T-helper 17 cell (primary cell): Measurements from ENCODE around the gene HSPB6. TPM values are rescaled to one million over a fixed set of nuclear protein-coding genes. Genes with fewer than 3 reads are reported as not detected.
A peak's percentile ranks its signal among the peaks of the same experiment; 100 is the strongest.
"Not testable (repeated sequence)": the region's sequence is repeated elsewhere in the genome, so short reads cannot be mapped to it uniquely, and the experiment has no call there.

Source experiments
- ATAC-seq: fragments of 150-1000 bp; cut with Tn5 transposase; 2 replicates; pipeline ENCODE4 v1.10.0; 2021; ENCODE audit warnings: mild to moderate bottlenecking, moderate library complexity
- DNase-seq, 3 donors: peaks; one replicate each; pipeline versions ENCODE4 v3.0.0 to v3.0.0-alpha.2; 2020 to 2021
- H3K9me3 ChIP-seq: one replicate; pipeline ENCODE4 v1.7.0; 2013; ENCODE audit warnings: low read length, mild to moderate bottlenecking; ENCODE audit not compliant: control insufficient read depth, poor library complexity, severe bottlenecking
- H3K27ac Mint-ChIP-seq: one replicate; pipeline ENCODE4 v1.8.0; 2022; ENCODE audit warnings: mild to moderate bottlenecking, moderate library complexity, mixed read lengths
- H3K27me3 Mint-ChIP-seq: one replicate; pipeline ENCODE4 v1.8.0; 2022; ENCODE audit warnings: mixed read lengths
- H3K36me3 Mint-ChIP-seq: one replicate; pipeline ENCODE4 v1.8.0; 2022; ENCODE audit warnings: low read depth, mixed read lengths
- H3K4me1 Mint-ChIP-seq: one replicate; pipeline ENCODE4 v1.8.0; 2022; ENCODE audit warnings: mild to moderate bottlenecking, mixed read lengths
- H3K4me3 Mint-ChIP-seq: one replicate; pipeline ENCODE4 v1.8.0; 2022; ENCODE audit warnings: mild to moderate bottlenecking, moderate library complexity, mixed read lengths
- total RNA-seq, 4 donors: library from RNA in 2 of 4; stranded (reverse) in 2 of 4; gene quantifications; one replicate each; pipeline ENCODE4 v1.2.3 and lab custom pipeline; 2022 to 2026

Gene HSPB6
- total RNA-seq, 2 donors from 2014 or later: not detected

- H3K4me1 Mint-ChIP-seq: peaks cover 39% of the 10 kb centered on the region
- H3K27me3 Mint-ChIP-seq: no peaks in the 10 kb centered on the region
Measured at GRCh38 chr19:35732540-35733179, 24.2 kb downstream of the HSPB6 start.

GRCh38 chr19:35731779-35732405 lies 24.9 kb downstream of the HSPB6 start:
- DNase-seq (no peak), ATAC-seq (no peak)
- Mint-ChIP-seq H3K36me3 (peaks cover 11% of the 10 kb centered on the region), H3K4me3 (no peak overlapping the region), H3K27me3 (no peaks in the 10 kb centered on the region), H3K4me1 (peaks cover 34% of the 10 kb centered on the region), H3K27ac (no peak overlapping the region)
- H3K9me3 ChIP-seq: no peaks in the 10 kb centered on the region

More at GRCh38 chr19:35732540-35733179, 24.2 kb downstream of the HSPB6 start:
- Mint-ChIP-seq H3K27ac (no peak overlapping the region), H3K4me3 (no peak overlapping the region), H3K36me3 (peaks cover 11% of the 10 kb centered on the region)
- DNase-seq (no peak), ATAC-seq (no peak)
- H3K9me3 ChIP-seq: no peaks in the 10 kb centered on the region

GRCh38 chr19:35731353-35731752 lies 25.5 kb downstream of the HSPB6 start:
- H3K4me1 Mint-ChIP-seq: peaks cover 29% of the 10 kb centered on the region
- H3K27me3 Mint-ChIP-seq: no peaks in the 10 kb centered on the region
- peaks cover 11% of the 10 kb centered on the region for H3K36me3 Mint-ChIP-seq
- H3K27ac Mint-ChIP-seq: no peak overlapping the region
- H3K9me3 ChIP-seq: no peaks in the 10 kb centered on the region
- peak overlapping the region; percentile 49 for H3K4me3 Mint-ChIP-seq
- DNase-seq (no peak), ATAC-seq (no peak)

GRCh38 chr19:35730326-35730725 lies 26.5 kb downstream of the HSPB6 start:
- H3K27ac Mint-ChIP-seq: no peak overlapping the region
- ATAC-seq: no peak
- H3K9me3 ChIP-seq: no peaks in the 10 kb centered on the region

GRCh38 chr19:35729763-35730162 lies 27.1 kb downstream of the HSPB6 start:
- no peaks in the 10 kb centered on the region for H3K9me3 ChIP-seq
- DNase-seq (no peak), ATAC-seq (no peak)
- H3K36me3 Mint-ChIP-seq: peaks cover 14% of the 10 kb centered on the region
- H3K4me1 Mint-ChIP-seq: peaks cover 26% of the 10 kb centered on the region
- H3K27me3 Mint-ChIP-seq: no peaks in the 10 kb centered on the region
- H3K4me3 Mint-ChIP-seq: no peak overlapping the region
- no peak overlapping the region for H3K27ac Mint-ChIP-seq

More at GRCh38 chr19:35730326-35730725, 26.5 kb downstream of the HSPB6 start:
- H3K27me3 Mint-ChIP-seq: no peaks in the 10 kb centered on the region
- DNase-seq: no peak
- no peak overlapping the region for H3K4me3 Mint-ChIP-seq
- H3K4me1 Mint-ChIP-seq: peaks cover 26% of the 10 kb centered on the region
- H3K36me3 Mint-ChIP-seq: peaks cover 14% of the 10 kb centered on the region

GRCh38 chr19:35729021-35729420 lies 27.8 kb downstream of the HSPB6 start:
- no peaks in the 10 kb centered on the region for H3K9me3 ChIP-seq
- H3K36me3 Mint-ChIP-seq: peaks cover 14% of the 10 kb centered on the region
- no peak for DNase-seq
- no peak for ATAC-seq
- no peak overlapping the region for H3K4me3 Mint-ChIP-seq
- peaks cover 21% of the 10 kb centered on the region for H3K4me1 Mint-ChIP-seq
- no peaks in the 10 kb centered on the region for H3K27me3 Mint-ChIP-seq
- peak overlapping the region; percentile 80 for H3K27ac Mint-ChIP-seq

- ATAC-seq (no peak), DNase-seq (no peak)
- H3K9me3 ChIP-seq: no peaks in the 10 kb centered on the region
- peaks cover 21% of the 10 kb centered on the region for H3K4me1 Mint-ChIP-seq
- peak overlapping the region; percentile 80 for H3K27ac Mint-ChIP-seq
- peak overlapping the region; percentile 59 for H3K4me3 Mint-ChIP-seq
- no peaks in the 10 kb centered on the region for H3K27me3 Mint-ChIP-seq
- peaks cover 14% of the 10 kb centered on the region for H3K36me3 Mint-ChIP-seq
Measured at GRCh38 chr19:35727956-35728706, 28.7 kb downstream of the HSPB6 start.

GRCh38 chr19:35727053-35727955 lies 29.5 kb downstream of the HSPB6 start:
- no peak overlapping the region for H3K4me3 Mint-ChIP-seq
- H3K27ac Mint-ChIP-seq: peak overlapping the region; percentile 80
- no peaks in the 10 kb centered on the region for H3K27me3 Mint-ChIP-seq
- ATAC-seq (no peak), DNase-seq (no peak)
- peaks cover 22% of the 10 kb centered on the region for H3K4me1 Mint-ChIP-seq
- no peaks in the 10 kb centered on the region for H3K9me3 ChIP-seq
- H3K36me3 Mint-ChIP-seq: peaks cover 14% of the 10 kb centered on the region

GRCh38 chr19:35725216-35725861 lies 31.5 kb downstream of the HSPB6 start:
- Mint-ChIP-seq H3K27ac (no peak overlapping the region), H3K36me3 (peaks cover 9% of the 10 kb centered on the region), H3K4me1 (peaks cover 18% of the 10 kb centered on the region), H3K4me3 (no peak overlapping the region), H3K27me3 (no peaks in the 10 kb centered on the region)
- no peaks in the 10 kb centered on the region for H3K9me3 ChIP-seq
- ATAC-seq: no peak
- no peak for DNase-seq

GRCh38 chr19:35724560-35724959 lies 32.3 kb downstream of the HSPB6 start:
- Mint-ChIP-seq H3K27me3 (no peaks in the 10 kb centered on the region), H3K36me3 (peaks cover 7% of the 10 kb centered on the region), H3K4me3 (no peak overlapping the region), H3K27ac (no peak overlapping the region), H3K4me1 (peaks cover 18% of the 10 kb centered on the region)
- no peaks in the 10 kb centered on the region for H3K9me3 ChIP-seq
- ATAC-seq: no peak
- DNase-seq: no peak

- peaks cover 22% of the 10 kb centered on the region for H3K4me1 Mint-ChIP-seq
- not testable (repeated sequence) for H3K36me3 Mint-ChIP-seq
Measured at GRCh38 chr19:35724132-35724531, 32.7 kb downstream of the HSPB6 start.

GRCh38 chr19:35723671-35724070 lies 33.2 kb downstream of the HSPB6 start:
- H3K9me3 ChIP-seq: no peaks in the 10 kb centered on the region
- H3K27ac Mint-ChIP-seq: no peak overlapping the region
- H3K36me3 Mint-ChIP-seq: peaks cover 7% of the 10 kb centered on the region
- ATAC-seq: no peak
- H3K27me3 Mint-ChIP-seq: no peaks in the 10 kb centered on the region
- no peak for DNase-seq
- H3K4me3 Mint-ChIP-seq: no peak overlapping the region
- peaks cover 23% of the 10 kb centered on the region for H3K4me1 Mint-ChIP-seq

More at GRCh38 chr19:35724132-35724531, 32.7 kb downstream of the HSPB6 start:
- DNase-seq, H3K27me3 Mint-ChIP-seq, H3K4me3 Mint-ChIP-seq, H3K27ac Mint-ChIP-seq, ATAC-seq, H3K9me3 ChIP-seq: not testable (repeated sequence)
